HG02943 (cell line): ENCODE data around the gene GALNT2.

Source experiments
- ATAC-seq: cut with Tn5 transposase; IDR thresholded peaks from one replicate; pipeline ENCODE4 v1.9.1; 2021; ENCODE audit warnings: mild to moderate bottlenecking, low read depth, moderate library complexity; ENCODE audit not compliant: unreplicated experiment

Gene GALNT2

DNA sequence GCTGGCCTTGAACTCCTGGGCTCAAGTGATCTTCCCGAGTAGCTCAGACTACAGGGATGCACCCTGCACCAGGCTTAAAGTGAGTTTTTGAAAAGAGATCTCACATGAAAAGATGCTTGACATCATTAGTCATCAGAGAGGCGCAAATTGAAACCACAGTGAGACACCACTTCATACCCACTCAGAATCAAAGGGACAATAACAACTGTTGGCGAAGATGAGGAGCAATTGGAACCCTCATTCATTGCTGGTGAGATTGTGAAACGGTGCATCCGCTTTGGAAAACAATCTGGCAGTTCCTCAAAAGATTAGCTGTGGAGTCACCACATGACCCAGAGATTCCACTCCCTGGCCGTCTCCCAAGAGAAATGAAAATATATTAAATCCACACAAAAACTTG is 236.8 kb downstream of the GALNT2 start:
- no peak for ATAC-seq

DNA sequence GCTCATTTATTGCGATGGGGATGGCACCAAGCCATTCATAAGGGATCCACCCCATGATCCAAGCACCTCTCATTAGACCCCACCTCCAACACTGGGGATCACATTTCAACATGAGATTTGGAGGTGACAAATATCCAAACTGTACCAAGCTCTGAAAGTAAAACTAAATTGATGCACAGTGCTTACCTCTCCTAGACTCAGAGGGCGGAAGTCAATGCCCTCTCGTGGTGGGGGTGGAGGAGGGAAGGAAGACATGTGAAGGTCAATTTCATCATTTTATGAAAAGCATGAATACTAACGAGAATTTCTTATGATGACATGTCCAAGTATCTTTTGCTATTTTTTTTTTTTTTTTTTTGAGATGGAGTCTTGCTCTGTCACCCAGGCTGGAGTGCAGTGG is 239.1 kb downstream of the GALNT2 start:
- ATAC-seq: no peak

DNA sequence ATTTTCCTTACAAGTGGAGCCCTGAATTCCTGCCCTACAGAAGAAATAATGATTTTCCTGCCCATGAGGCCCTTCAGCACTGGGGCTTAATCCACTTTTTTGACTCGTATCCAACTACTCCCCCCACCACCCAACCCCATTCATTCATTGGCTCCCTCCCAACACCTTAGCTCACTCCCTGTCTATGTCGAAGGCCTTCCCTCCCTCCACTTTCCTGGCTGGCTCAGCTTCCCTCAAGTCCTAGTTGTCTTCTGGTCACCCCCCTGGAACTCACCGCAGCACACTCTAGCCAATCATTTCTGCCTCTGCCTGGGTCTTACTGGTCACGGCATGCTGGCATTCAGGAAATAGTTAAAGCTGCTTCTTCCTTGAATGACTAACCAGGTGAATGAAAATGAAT is 240.2 kb downstream of the GALNT2 start:
- ATAC-seq: no peak

DNA sequence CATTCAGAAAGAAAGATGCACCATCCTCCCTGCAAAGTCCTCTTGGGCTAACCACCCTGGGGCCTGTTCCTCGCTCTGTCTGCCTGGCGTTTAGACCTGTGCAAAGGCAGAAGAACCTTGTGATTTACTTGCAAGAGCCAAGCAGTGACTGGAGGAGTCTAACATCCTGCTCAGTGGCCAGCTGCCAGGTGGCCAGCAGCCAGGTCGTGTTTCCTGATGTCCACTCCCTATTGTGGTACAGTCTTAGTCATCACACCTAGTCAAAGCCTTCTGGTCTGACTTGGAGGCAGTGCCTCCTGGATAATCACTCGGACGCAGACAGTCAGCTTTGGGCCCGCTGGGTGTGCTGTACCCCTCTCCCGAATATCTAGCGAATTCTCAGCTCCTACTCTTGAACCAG is 241.0 kb downstream of the GALNT2 start:
- ATAC-seq: no peak

DNA sequence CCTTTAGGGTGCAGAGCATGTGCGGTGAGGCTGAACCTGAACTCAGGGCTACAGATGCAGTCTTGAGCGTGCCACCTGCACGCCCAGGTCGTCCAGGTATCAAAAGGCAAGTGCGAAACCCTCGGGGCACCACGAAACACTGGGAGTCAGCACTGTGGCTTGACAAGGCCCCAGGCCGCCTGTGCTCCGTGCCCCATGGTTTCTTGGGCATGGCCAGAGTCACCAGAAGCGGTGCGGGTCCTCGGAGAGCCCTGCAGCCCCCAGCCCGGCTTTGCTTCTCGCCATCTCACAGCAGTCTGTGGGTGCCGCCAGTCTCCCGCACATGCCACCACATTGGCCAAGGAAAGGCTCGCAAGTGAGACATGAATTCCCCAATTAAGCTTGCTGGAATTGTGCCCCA is 241.8 kb downstream of the GALNT2 start:
- no peak for ATAC-seq

DNA sequence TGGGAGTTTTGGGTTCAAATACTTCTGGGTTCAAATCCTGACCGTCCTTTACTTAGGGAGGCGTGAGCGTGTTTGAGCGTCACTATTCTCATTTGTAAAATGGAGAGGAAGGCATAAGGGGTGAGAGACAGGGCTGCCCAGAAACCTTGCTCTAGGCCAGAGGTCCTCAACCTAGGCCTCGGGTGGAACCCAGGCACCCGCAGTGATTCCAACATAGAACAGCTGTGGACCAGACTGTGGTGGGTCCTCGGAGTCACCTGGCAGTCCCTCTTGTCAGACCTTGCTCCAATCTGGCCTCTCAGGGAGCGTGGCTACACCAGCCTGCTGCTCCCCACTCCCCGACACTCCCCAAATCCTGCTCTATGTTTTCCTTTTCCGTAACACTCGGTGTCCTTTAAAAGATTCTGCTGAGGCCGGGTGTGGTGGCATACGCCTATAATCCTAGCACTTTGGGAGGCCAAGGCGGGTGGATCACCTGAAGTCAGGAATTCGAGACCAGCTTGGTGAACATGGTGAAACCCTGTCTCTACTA is 242.7 kb downstream of the GALNT2 start:
- ATAC-seq: no peak

DNA sequence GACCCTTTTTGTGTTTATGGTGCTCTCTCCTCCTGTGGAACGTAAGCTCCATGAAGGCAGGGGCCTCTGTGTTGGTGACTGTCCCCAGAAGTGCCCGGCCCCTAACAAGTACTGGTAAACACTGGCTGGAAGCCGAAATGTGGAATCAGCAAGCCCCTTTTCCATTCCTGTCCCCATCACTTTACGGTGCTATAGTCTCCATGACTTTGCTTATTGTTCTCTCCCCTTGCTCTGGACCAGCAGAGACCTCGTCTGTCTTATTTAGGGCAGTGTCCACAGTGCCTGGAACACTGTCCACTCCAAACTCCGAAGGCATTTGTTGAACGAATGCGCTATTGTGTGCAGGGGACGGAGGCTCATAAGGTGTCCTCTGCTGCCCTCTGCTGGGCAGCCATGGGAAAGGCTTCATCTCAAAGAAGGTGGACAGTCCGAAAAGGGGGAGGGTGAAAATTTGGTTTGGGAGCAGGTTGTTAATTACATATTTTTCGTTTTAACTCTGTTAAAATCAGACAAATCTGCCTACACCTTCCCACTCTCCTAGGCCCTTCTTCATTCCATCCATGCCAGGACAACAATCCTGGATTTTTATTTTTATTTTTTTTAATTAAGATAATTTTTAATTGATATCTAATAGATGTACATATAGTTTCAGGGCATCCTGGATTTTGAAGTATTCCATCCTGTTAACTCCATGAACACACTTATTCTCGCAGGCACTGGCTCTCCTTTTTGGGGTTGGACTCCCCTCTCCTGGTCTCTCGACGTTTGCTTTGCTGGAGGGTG is 243.5 kb downstream of the GALNT2 start:
- no peak for ATAC-seq

DNA sequence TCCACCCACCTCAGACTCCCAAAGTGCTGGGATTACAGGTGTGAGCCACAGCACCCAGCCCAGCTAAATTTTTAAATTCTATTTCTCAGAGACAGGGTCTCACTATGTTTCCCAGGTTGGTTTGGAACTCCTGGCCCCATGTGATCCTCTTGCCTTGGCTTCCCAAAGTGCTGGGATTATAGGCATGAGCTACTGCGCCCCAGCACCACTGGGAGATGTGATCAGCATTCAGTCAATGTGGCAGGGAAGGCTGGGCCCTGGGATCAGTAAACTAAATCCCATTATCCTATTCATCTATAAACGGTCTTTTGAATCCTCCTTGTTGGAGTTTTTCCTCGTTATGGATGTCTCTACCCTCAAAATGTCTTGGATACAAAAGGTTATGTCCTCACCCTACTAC is 245.6 kb downstream of the GALNT2 start:
- no peak for ATAC-seq

DNA sequence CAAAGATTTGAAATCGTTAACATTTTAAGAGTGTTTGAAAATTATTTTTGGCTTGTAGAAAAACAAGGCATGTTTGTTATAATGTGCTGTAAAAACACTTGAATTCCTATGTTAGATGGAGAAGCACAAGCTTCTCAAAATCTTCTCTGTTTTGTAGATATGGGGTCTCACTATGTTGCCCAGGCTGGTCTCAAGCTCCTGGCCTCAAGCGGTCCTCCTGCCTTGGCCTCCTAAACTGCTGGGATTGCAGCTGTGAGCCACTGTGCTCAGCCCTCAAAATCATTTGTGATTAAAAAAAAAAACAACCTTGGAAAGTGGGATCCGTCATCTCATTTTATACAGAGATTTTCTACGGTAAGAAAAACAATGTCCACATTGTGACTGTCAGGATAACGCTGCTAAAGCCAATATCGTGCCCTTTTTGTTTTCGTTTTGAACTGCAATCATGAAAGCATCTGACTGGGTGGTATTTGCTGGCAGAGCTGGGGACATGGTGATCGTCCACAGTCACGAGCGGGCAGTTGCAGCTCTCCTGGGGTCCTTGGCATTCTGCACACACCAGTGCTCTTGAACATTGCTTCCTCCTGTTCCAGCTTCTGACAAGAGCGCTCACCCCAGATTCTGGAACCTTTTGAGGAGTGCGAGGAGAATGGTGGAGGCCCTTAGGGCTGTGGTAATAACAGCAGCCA is 246.6 kb downstream of the GALNT2 start:
- no peak for ATAC-seq

DNA sequence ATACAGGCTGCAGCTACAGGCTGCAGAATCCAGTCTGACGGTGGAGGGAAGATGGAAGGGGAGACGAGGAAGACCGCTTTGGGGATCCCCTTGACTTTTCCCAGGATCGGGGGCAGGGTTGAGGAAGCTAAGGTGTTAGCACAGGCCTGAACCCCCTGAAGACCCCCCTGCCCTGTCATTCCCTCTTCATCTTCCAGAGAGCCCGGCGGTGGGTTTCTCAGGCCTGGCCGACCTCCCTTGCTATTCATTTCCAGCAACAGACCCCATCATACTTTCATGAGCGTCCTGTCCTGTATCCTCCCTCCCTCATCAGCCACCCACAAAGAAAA is 247.1 kb downstream of the GALNT2 start:
- ATAC-seq: no peak

DNA sequence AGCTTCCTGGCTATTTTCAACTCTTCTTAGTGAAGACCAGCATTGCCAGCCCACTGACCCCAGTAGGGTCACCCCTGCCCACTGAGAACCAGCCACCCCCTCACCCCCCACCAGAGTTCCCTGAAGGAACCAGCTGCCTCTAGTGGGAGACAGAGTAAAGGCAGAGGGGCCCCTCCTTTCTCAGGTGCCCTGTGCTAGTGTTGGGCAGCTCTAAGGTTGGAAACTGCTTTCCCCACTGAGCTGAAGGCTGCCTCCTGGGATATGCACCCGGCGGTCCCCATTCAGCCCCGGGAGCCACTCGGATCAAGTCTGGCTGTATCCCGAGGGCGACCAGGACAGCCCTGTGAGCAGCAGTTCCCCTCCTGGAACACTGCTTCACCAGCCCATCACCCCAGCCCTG is 248.1 kb downstream of the GALNT2 start:
- ATAC-seq: no peak

DNA sequence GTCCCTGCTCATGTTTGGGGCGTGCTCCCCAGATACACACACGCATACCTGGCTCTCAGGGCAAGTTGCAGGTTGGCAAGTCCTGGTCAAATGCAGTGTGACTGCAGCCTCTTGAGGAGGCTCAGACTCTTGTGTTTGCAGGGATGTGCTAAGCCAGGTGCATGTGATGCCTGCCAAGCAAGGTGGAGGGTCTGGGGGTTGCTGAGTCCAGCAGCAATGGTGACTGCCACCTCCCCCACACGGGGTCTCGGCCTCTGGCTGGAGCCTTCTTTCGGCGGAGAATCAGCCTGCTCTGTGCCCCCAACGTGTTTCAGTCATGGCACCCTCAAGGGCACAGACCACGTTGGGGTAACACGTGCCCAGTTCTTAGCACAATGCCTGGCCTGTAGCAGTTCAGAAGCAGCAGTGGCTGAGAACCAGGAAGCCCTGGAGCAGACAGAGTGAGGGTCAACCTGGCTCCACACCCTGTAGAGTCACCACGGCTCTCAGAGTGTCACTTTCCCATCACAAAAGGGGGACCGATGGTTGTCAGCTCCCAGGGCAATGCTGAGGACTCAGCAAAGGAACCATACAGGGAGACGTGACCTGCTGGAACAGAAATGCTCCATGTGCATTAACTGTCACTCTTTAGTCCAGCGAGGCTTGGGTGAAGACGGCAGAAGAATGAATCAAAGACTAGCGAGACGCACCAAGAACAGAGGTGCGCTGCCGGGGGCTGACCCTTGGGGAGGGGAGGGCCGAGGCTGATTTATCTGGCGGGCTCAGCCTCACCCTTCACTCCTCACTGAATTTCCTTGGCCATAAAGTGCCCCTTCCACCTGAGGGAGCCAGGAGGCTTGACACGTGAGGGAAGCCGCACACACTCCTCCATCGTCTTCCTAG is 250.1 kb downstream of the GALNT2 start:
- no peak for ATAC-seq

DNA sequence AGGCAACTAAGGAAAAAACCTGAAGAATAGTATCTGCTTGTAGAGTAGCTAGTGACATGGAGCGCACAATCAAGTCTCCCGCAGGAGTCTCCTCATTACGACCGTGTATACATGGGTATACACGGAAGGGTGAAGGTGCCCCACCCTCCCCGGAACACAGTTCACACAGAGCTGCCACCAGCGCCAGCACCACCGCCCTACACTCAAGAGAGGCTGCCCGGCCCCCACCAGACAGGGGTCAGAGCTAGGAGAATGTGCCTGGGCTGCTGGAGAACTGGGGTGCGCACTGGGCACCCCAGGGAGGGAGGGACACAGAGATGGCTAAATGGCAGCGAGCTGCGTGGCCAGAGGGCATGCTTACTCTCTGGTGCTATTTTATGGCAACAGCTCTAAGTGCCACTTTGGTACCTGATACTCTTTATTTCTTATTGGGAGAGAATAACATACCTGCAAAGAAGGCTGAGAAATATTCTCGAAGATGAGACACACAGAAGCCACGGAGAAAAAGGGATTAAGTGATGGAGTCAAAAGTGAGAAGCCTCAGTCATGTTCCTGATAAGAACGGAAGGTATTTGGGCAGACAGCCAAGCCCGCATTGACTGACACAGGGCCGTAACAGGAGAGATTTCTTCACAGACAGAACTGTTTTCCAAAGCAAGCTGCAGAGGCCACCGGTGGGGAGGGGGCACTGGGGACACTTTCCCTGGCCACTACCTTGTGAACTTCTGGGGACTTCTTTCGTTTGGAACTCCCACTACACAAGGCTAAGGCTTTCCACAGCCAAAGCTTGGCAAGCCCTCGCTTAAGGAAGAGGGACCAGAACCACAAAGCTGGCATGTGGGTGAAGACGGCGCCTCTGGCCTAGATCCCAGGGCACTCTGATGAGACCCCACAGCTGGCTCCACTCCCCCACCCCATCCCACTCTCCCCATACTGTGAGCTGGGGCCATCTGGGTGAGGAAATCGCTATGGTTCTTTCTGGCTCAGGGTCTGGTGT is 251.1 kb downstream of the GALNT2 start:
- no peak for ATAC-seq

DNA sequence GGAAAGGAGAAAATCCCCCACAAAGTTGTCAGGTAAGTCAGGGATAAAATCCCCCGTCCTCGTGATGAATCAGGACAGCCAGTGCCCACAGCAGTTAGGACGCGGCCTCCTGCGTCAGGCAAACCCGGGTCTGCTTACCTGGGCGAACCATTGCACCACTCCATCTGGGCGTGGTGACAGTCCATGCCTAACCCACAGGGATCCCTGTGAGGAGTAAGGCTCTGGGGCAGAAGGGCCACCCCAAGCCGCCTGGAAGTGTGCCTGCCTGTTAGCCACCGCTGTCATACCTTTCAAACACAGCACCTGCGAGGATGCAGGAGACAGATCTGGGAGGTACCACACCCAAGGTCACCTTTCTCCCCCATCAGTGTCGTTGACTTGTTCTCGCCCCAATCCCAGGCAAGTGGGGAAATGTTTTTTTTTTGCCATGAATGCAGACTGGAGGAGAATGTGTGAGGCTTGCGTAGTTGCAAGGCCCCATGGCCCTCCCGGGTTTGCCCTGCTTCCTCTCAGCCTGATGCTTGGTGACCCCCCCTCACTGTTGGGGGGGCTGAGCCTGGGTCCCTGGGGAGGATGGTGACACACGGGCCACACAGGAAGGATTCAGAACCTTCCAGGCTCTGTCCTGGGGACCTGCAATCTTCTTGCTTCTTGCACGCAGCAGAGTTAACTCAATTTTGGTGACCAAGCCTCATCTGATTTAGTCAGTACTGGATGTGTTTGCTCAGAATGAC is 252.1 kb downstream of the GALNT2 start:
- ATAC-seq: no peak

DNA sequence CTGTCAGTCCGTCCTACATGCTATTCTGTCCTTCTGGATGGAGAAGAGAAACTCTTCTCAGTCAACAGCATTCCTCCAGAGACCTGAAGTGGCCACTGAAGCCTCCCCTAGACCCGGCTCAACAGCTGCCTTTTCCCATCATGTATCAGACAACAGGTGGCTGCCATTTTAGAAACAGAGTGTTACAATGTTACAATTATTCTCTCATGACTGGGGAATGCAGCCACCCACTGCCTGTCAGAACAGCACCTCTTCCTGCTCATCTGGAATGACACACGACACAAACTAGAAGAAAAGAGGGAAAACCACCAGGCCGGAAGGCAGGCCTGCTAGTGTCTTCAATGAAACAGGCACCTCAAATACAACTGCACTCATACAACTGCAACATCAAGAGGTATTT is 253.8 kb downstream of the GALNT2 start:
- no peak for ATAC-seq

DNA sequence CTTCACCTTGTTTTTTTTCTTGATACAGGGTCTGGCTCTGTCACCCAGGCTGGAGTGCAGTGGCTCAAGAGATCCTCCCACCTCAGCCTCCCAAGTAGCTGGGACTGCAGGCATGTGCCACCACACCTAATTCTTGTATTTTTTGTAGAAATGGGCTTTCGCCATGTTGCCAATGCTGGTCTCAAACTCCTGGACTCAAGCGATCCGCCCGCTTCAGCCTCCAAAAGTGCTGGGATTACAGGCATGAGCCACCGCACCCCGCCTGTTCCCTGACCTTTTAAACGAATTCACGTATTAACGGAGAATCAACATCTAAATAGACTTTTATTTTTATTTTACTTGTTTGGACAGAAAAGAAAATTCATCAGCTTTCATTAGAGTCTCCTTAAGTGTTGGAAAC is 254.3 kb downstream of the GALNT2 start:
- ATAC-seq: no peak

DNA sequence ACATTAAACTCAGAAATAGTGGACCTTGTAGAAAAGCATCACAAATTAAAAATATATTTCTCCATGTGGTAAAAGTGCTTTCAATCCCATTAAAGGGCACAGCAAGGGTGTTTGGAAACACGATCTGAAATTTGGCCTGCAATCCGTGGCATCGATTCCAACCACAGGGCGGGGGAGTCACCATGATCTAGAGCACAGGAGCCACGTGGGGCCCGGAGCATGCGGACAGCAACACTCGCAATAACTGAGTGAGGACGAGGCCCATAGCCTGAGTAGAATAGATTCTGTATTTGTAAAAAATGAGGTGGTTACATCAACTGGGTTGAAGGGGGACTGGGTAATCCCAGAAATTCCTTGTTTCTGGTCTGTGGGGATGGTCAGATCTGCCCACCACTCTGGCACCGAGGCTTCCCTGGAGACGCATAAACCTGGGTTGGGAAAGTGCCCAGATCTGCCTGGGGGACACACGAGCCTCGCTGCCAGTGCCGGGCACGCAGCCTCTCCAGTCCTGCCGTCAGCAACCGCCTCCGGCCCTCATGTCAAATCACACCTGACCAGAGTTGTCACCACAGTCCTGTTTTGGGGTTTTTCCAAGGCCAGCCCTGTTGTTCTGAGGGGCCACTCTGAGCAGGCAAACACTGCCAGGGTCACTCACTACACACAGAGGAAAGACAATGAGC is 254.8 kb downstream of the GALNT2 start:
- ATAC-seq: no peak

DNA sequence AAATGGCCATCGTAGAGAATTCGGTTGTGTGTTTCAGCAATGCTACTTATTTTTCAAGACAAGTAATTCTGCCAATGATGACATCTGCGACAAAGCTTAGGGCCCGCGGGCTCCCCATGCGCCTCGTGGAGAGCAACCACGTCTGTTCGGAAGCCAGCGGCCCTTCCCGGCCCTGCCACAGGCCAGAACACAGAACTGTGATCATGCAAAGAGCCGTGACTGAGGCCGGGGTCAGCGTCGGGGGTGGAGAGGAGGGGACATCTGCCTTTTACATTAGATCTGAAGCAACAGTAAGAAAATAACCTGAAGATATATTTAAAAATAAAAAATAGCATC is 255.4 kb downstream of the GALNT2 start:
- ATAC-seq: no peak

DNA sequence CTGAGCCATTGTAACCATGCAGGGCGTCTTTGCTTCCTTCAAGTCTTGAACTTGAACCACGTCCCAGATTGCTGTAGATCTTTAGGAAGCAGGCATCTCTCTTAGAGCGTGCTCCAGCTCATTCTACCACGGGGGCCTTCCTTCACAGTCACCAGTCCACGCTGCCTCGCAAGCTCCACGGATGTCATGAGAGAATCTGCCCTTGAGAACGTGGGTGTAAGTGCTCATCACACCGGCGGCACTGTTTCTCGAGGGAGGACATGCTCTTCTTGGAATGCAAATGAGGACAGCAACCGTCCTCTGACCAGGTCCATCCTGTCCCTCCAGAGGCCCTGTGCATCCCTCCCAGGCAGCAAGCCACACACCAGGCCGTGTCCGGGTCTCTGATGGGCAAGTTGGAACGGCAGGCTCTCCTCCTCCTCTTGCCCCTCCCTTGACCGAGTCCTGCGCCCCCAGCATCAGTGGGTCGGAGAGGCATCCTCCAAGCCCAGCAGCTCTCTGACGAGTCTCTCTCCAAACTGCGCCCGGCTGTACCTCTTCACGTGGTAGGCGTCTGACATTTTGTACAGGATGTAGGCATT is 256.0 kb downstream of the GALNT2 start:
- no peak for ATAC-seq
